H1 (cell line): ENCODE measurements around the gene CCSER2. TPM values are rescaled to one million over a fixed set of nuclear protein-coding genes. Genes with fewer than 3 reads are reported as not detected.

Experiments used
- HDAC2 ChIP-seq, 2 experiments: fragments of 300-600 bp in 1 of 2; sonication (generic) in 1 of 2; IDR thresholded peaks; 2 replicates each; pipeline ENCODE4 v1.6.1; 2011 to 2012; ENCODE audit warnings: low read depth in 2 of 2, low read length in 2 of 2, mild to moderate bottlenecking in 2 of 2, moderate library complexity in 2 of 2, borderline replicate concordance in 1 of 2, inconsistent platforms in 1 of 2
- polyA plus RNA-seq, 7 experiments: library from polyadenylated mRNA; depleted of rRNA in 3 of 7; stranded (reverse) in 5 of 7; unstranded in 2 of 7; fragments of >200 nt in 5 of 7; fragments of 200-250 nt in 2 of 7; gene quantifications; 1 replicate in 5 of 7; 2 replicates in 1 of 7; 4 replicates in 1 of 7; pipeline versions ENCODE4 v1.2.1 to v1.2.3, GENCODE V29; 2011 to 2013; ENCODE audit warnings: missing spikeins in 2 of 7, mixed read lengths in 2 of 7
- total RNA-seq: library from RNA; stranded (reverse); fragmentation: NEBNext Ultra II Directional; extraction: Animal tissue kit (Norgen Biotek cat#: 25700); gene quantifications from 2 replicates; pipeline ENCODE4 v1.2.1, GENCODE V29; 2021

CCSER2 gene
- total and polyA plus RNA-seq, 2 of the 8 experiments (the other 6 are each of a cell fraction or from before 2014, with no cell fraction given) = 6.9 to 30.5 TPM

GRCh38 chr10:84375011-84375410, 46.6 kb downstream of the CCSER2 start (continued):
- no peak for TF ChIP-seq HDAC2 (IDR thresholded peaks at IDR 0.05; ENCODE audit: borderline replicate concordance in 1 of 2, low read depth in 2 of 2, low read length in 2 of 2)
